Measurements from ENCODE around the gene WAPL. TPM values are rescaled to one million over a fixed set of nuclear protein-coding genes. Genes with fewer than 3 reads are reported as not detected.

The WAPL gene
- total RNA-seq, 2 experiments from 2014 or later = 51.1 to 75.7 TPM

Small RNAs within 50 kb of the gene (small RNA-seq; reads per million reads assigned to genes)
- gene RNU6-780P = not detected

Other genes starting within 250 kb of the WAPL start
- 0.75 and 1.6 TPM in 2 replicates for gene GRID1, start 155.0 kb downstream of the WAPL start, total RNA-seq (2014; rRNA removed; shearing (Covaris generic))
- 3.1 and 3.7 TPM in 2 replicates for gene GRID1, start 155.0 kb downstream of the WAPL start, total RNA-seq (2022)
- not detected in 2 replicates for gene OPN4, start 132.8 kb upstream of the WAPL start, total RNA-seq (2014; rRNA removed; shearing (Covaris generic))
- not detected in 2 replicates for gene OPN4, start 132.8 kb upstream of the WAPL start, total RNA-seq (2022)
- not detected in 2 replicates for gene LDB3, start 146.7 kb upstream of the WAPL start, total RNA-seq (2014; rRNA removed; shearing (Covaris generic))
- 0.08 TPM in 1 of 2 replicates, not detected in the other for gene LDB3, start 146.7 kb upstream of the WAPL start, total RNA-seq (2022)
- gene BMPR1A, start 234.8 kb upstream of the WAPL start, total RNA-seq (2014; rRNA removed; shearing (Covaris generic)) = 0.03 and 0.47 TPM in 2 replicates
- gene BMPR1A, start 234.8 kb upstream of the WAPL start, total RNA-seq (2022) = 0.37 and 1.1 TPM in 2 replicates